Adrenal gland (tissue), 5 donors: ENCODE data around the gene PCDHB3.

Experiments
- POLR2A ChIP-seq, 2 donors: fragments of 450-650 bp; IDR thresholded peaks; one replicate each; pipeline ENCODE4 v1.6.1; 2017; ENCODE audit warnings: antibody characterized with exemption in 2 of 2, mild to moderate bottlenecking in 2 of 2, moderate library complexity in 1 of 2
- TF ChIP-seq, protein P1 (sequence below), 6 experiments: fragments of 450-650 bp in 4 of 6; fragments of 200-600 bp in 2 of 6; sonication (generic) in 1 of 6; IDR thresholded peaks; 1 replicate in 5 of 6; 2 replicates in 1 of 6; pipeline versions ENCODE4 v1.5.1 to v1.8.0; 2016 to 2021; ENCODE audit warnings: antibody characterized with exemption in 6 of 6, mild to moderate bottlenecking in 2 of 6, moderate library complexity in 1 of 6
- donor health status: DM: no; HTN: no; CAD: no.

DNA sequence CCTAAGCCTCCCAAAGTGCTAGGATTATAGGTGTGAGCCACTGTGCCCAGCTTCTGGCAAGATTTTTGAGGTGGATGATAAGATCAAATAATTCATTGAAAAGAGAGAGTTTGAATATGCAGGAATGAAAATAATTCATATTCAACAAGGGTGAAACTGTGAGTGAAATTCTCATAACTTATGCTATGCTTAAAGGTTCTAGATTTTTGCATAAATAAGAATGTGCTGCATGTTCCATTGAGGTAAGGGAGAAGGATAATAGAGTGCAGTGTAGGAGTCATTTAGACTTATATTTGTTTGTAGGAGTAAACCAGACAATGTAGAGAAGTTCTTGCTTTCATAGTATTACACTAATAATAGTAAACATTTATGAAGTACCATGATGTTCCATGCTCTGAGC is 18.0 kb upstream of the PCDHB3 start:
- no peak for TF ChIP-seq POLR2A (IDR thresholded peaks at IDR 0.05)
- TF ChIP-seq, protein P1, sequence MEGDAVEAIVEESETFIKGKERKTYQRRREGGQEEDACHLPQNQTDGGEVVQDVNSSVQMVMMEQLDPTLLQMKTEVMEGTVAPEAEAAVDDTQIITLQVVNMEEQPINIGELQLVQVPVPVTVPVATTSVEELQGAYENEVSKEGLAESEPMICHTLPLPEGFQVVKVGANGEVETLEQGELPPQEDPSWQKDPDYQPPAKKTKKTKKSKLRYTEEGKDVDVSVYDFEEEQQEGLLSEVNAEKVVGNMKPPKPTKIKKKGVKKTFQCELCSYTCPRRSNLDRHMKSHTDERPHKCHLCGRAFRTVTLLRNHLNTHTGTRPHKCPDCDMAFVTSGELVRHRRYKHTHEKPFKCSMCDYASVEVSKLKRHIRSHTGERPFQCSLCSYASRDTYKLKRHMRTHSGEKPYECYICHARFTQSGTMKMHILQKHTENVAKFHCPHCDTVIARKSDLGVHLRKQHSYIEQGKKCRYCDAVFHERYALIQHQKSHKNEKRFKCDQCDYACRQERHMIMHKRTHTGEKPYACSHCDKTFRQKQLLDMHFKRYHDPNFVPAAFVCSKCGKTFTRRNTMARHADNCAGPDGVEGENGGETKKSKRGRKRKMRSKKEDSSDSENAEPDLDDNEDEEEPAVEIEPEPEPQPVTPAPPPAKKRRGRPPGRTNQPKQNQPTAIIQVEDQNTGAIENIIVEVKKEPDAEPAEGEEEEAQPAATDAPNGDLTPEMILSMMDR (IDR thresholded peaks at IDR 0.05), result no peak
